Endothelial cell (in vitro differentiated cells): ENCODE results near the gene CDHR5. TPM values are rescaled to one million over a fixed set of nuclear protein-coding genes. Genes with fewer than 3 reads are reported as not detected.
"Not testable (repeated sequence)": the region's sequence is repeated elsewhere in the genome, so short reads cannot be mapped to it uniquely, and the experiment has no call there.

ENCODE experiments used
- DNase-seq: peaks from one replicate; pipeline ENCODE4 v3.0.0; 2021; ENCODE audit warnings: low spot score
- H3K27ac Mint-ChIP-seq: one replicate; pipeline ENCODE4 v1.8.0; 2021; ENCODE audit warnings: mixed read lengths, inconsistent platforms; ENCODE audit not compliant: unreplicated experiment
- H3K27me3 Mint-ChIP-seq: one replicate; pipeline ENCODE4 v1.8.0; 2021; ENCODE audit warnings: mild to moderate bottlenecking, moderate library complexity, mixed read lengths, inconsistent platforms; ENCODE audit not compliant: unreplicated experiment
- H3K36me3 Mint-ChIP-seq: one replicate; pipeline ENCODE4 v1.8.0; 2021; ENCODE audit warnings: mild to moderate bottlenecking, low read depth, mixed read lengths, inconsistent platforms; ENCODE audit not compliant: unreplicated experiment
- H3K4me1 Mint-ChIP-seq: one replicate; pipeline ENCODE4 v1.8.0; 2021; ENCODE audit warnings: mild to moderate bottlenecking, mixed read lengths, inconsistent platforms; ENCODE audit not compliant: unreplicated experiment
- H3K4me3 Mint-ChIP-seq: one replicate; pipeline ENCODE4 v1.8.0; 2021; ENCODE audit warnings: mild to moderate bottlenecking, mixed read lengths, inconsistent platforms; ENCODE audit not compliant: unreplicated experiment
- H3K9me3 Mint-ChIP-seq: one replicate; pipeline ENCODE4 v1.8.0; 2021; ENCODE audit warnings: mixed read lengths, inconsistent platforms; ENCODE audit not compliant: unreplicated experiment
- total RNA-seq: library from RNA; stranded (reverse); fragmentation: NEBNext Ultra II Directional; extraction: Animal tissue kit (Norgen Biotek cat#: 25700); gene quantifications from one replicate; pipeline ENCODE4 v1.2.1, GENCODE V29; 2021; ENCODE audit not compliant: unreplicated experiment
- TF ChIP-seq, protein P1 (sequence below): fragments of 200-600 bp; sonication (generic); IDR thresholded peaks from one replicate; pipeline ENCODE4 v1.5.0; 2021; ENCODE audit warnings: antibody characterized with exemption; ENCODE audit not compliant: unreplicated experiment

The CDHR5 gene
- total RNA-seq, 1 donor from 2014 or later, result not detected

DNA sequence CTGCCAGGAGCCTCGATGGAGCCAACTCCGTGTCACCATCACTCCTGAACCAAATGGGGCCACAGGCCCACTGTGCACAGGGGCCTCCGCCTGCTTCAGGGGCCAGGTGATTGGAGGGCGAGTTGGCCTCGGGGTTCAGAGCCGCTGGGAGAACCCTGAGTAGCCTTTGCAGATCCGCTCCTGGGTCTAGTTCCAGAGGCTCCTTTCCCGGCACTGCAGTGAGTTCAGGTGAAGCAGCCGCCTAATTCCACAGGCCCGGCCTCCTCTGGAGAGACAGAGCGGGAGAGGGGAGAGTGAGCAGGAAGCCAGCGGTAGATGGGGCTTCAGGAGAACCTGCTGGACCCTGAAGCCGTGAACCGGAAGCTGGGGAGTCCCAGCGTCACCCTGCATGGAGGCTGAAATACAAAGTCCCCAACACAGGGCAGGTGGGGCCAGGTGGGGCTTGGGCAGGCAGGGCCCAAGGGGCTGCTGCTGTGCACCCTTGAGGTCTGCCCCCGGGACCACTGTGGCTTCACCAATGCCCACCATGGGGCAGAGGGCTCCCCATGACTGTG, 34.9 kb upstream of the CDHR5 start:
- Mint-ChIP-seq H3K36me3 (peaks cover 26% of the 10 kb centered on the region), H3K27me3 (peaks cover 7% of the 10 kb centered on the region), H3K4me3 (peak overlapping the region; percentile 56), H3K4me1 (no peaks in the 10 kb centered on the region), H3K9me3 (no peaks in the 10 kb centered on the region), H3K27ac (no peak overlapping the region)
- TF ChIP-seq, protein P1, sequence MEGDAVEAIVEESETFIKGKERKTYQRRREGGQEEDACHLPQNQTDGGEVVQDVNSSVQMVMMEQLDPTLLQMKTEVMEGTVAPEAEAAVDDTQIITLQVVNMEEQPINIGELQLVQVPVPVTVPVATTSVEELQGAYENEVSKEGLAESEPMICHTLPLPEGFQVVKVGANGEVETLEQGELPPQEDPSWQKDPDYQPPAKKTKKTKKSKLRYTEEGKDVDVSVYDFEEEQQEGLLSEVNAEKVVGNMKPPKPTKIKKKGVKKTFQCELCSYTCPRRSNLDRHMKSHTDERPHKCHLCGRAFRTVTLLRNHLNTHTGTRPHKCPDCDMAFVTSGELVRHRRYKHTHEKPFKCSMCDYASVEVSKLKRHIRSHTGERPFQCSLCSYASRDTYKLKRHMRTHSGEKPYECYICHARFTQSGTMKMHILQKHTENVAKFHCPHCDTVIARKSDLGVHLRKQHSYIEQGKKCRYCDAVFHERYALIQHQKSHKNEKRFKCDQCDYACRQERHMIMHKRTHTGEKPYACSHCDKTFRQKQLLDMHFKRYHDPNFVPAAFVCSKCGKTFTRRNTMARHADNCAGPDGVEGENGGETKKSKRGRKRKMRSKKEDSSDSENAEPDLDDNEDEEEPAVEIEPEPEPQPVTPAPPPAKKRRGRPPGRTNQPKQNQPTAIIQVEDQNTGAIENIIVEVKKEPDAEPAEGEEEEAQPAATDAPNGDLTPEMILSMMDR, result no peak
- no peak for DNase-seq

DNA sequence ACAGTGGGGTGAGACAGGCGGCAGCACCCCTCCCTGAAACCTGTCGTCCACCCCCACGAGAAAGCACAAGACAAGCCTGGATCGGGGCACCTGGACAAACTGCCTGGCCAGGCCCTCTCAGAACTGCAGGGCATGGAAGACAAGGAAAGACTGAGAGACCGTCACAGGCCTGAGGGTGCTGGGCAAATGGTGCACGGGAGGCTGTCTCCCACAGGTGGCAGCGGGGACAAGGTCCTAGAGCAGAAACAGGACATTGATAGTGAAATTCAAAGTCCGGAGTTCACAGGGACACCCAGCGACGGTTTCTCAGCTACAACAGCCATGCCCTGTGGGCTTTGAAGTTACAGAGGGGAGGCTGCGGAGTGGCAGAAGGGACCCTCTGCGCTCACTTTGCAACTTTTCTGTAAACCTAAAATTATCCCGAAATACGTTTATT, 33.0 kb upstream of the CDHR5 start:
- Mint-ChIP-seq H3K4me1 (no peaks in the 10 kb centered on the region), H3K27me3 (peaks cover 5% of the 10 kb centered on the region), H3K27ac (no peak overlapping the region), H3K9me3 (no peaks in the 10 kb centered on the region), H3K36me3 (peaks cover 13% of the 10 kb centered on the region), H3K4me3 (no peak overlapping the region)
- no peak for DNase-seq
- TF ChIP-seq, protein P1, result no peak

- H3K27me3 Mint-ChIP-seq, result peaks cover 11% of the 10 kb centered on the region
Measured at GRCh38 chr11:656866-657265, 32.1 kb upstream of the CDHR5 start.

DNA sequence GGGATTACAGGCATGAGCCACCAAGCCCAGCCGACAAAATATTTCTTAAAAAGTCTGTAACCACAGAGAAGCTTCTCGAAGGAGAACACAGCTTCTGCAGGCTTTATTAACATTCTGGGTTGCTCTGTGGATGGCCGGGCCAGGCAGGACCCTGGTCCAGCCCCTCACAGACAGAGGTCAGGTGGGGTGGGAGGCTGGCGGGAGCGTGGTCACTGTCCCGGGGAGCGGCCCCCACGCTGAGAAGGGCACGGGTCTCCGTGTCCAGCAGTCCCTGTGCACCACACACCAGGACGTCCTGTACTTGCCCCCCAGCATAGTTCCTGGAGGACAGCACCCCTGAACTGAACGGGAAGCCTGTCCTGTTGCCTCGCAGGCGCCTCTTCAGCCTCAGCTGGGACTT, 31.7 kb upstream of the CDHR5 start:
- no peak overlapping the region for H3K27ac Mint-ChIP-seq
- peaks cover 20% of the 10 kb centered on the region for H3K36me3 Mint-ChIP-seq
- no peak for DNase-seq
- H3K9me3 Mint-ChIP-seq, result no peaks in the 10 kb centered on the region
- no peaks in the 10 kb centered on the region for H3K4me1 Mint-ChIP-seq
- no peak overlapping the region for H3K4me3 Mint-ChIP-seq
- H3K27me3 Mint-ChIP-seq, result peaks cover 11% of the 10 kb centered on the region
- TF ChIP-seq, protein P1, result no peak

More at GRCh38 chr11:656866-657265, 32.1 kb upstream of the CDHR5 start:
- TF ChIP-seq, protein P1, result no peak
- no peak overlapping the region for H3K4me3 Mint-ChIP-seq
- DNase-seq, result no peak
- no peak overlapping the region for H3K27ac Mint-ChIP-seq
- H3K36me3 Mint-ChIP-seq, result peaks cover 19% of the 10 kb centered on the region
- no peaks in the 10 kb centered on the region for H3K9me3 Mint-ChIP-seq
- no peaks in the 10 kb centered on the region for H3K4me1 Mint-ChIP-seq

GRCh38 chr11:655036-655726, 30.4 kb upstream of the CDHR5 start:
- Mint-ChIP-seq H3K27ac (no peak overlapping the region), H3K4me3 (no peak overlapping the region), H3K27me3 (peaks cover 11% of the 10 kb centered on the region), H3K4me1 (no peaks in the 10 kb centered on the region), H3K9me3 (no peaks in the 10 kb centered on the region), H3K36me3 (peaks cover 23% of the 10 kb centered on the region)
- DNase-seq, result no peak
- TF ChIP-seq, protein P1, result no peak

- peaks cover 19% of the 10 kb centered on the region for H3K36me3 Mint-ChIP-seq
- peaks cover 14% of the 10 kb centered on the region for H3K27me3 Mint-ChIP-seq
- not testable (repeated sequence) for H3K4me3 Mint-ChIP-seq, H3K4me1 Mint-ChIP-seq, H3K9me3 Mint-ChIP-seq, DNase-seq, H3K27ac Mint-ChIP-seq
Measured at GRCh38 chr11:654444-654843, 29.7 kb upstream of the CDHR5 start.
